ENCODE data around the gene ANKRD12. TPM values are rescaled to one million over a fixed set of nuclear protein-coding genes. Genes with fewer than 3 reads are reported as not detected.

The ANKRD12 gene
- total and polyA plus RNA-seq, 2 donors (not counting 1 experiment from before 2014, with no cell fraction given), result 8.0 to 183 TPM

- peaks cover 35% of the 10 kb centered on the region for H3K79me2 ChIP-seq (ENCODE audit: control insufficient read depth, insufficient read depth, low read length)
- H3K4me1 Mint-ChIP-seq, result peaks cover 47% of the 10 kb centered on the region
- ATAC-seq (ENCODE audit: low read depth) (peak; percentile 8), DNase-seq (no peak)
- H3K9me3 Mint-ChIP-seq (ENCODE audit: insufficient read depth), result no peaks in the 10 kb centered on the region
- H3K9me3 ChIP-seq (ENCODE audit: control extremely low read depth in 1 of 3, control insufficient read depth in 2 of 3, insufficient read depth in 1 of 3, low read length in 2 of 3), result no peaks in the 10 kb centered on the region
- TF ChIP-seq CTCF (IDR thresholded peaks at IDR 0.05) (no peak), EZH2 (IDR thresholded peaks at IDR 0.05; ENCODE audit: borderline replicate concordance, insufficient read depth, low read depth, low read length, poor library complexity, severe bottlenecking) (no peak)
- POLR2A ChIA-PET, result interaction anchor here (0.6 to 4.8 kb wide), 12 partner anchors 8 to 40 kb away, joined by 3 to 59 read pairs (median 4); partner anchors contain the start of gene NDUFV2
- peaks cover 36 to 38% of the 10 kb centered on the region in 2 donors for H3K4me1 ChIP-seq (ENCODE audit: control insufficient read depth in 2 of 2, insufficient read depth in 2 of 2, low read length in 2 of 2)
- intact Hi-C loops (cut with micrococcal nuclease), result loop anchor here (1.0 kb wide), 4 partner anchors 19 to 198 kb away; partner anchors contain the start of genes NDUFV2 and TWSG1
- H3K27me3 ChIP-seq (replicated peaks in 1 of 4; ENCODE audit: control extremely low read depth in 1 of 4, control insufficient read depth in 3 of 4, insufficient read depth in 4 of 4, low read length in 3 of 4), result no peaks in the 10 kb centered on the region
- H3K9ac ChIP-seq (ENCODE audit: low read length), result peak overlapping the region; percentile 81
- CTCF ChIA-PET, result interaction anchor here (1.0 to 4.7 kb wide), 7 partner anchors 9 to 62 kb away, joined by 3 to 23 read pairs (median 7); no protein-coding TSS in a partner anchor
- H3K27ac ChIP-seq (ENCODE audit: low read length in 2 of 2), result peak overlapping the region; percentile 89 to 97
- peak overlapping the region; percentile 99 for H3K27ac Mint-ChIP-seq
- H3K4me2 ChIP-seq (replicated peaks; ENCODE audit: low read depth, low read length, poor library complexity, severe bottlenecking), result peak overlapping the region; percentile 85
- under 1% methylated on average over 32 of the region's 33 CpGs for WGBS (ENCODE audit: insufficient coverage)
- peaks cover 8 to 25% of the 10 kb centered on the region in 2 experiments for H3K36me3 ChIP-seq (replicated peaks in 1 of 2; ENCODE audit: control extremely low read depth in 1 of 2, control insufficient read depth in 1 of 2, extremely low read depth in 1 of 2, insufficient read depth in 2 of 2, low read length in 1 of 2)
- peak overlapping the region; percentile 66 to 89 (median 78) for H3K4me3 ChIP-seq (ENCODE audit: control extremely low read depth in 1 of 5, extremely low read depth in 1 of 5, insufficient read depth in 1 of 5, low read depth in 2 of 5, low read length in 4 of 5)
- peak overlapping the region; percentile 99 for H3K4me3 Mint-ChIP-seq
- H4K20me1 ChIP-seq (ENCODE audit: control insufficient read depth, insufficient read depth, low read length, poor library complexity, severe bottlenecking), result peaks cover 12% of the 10 kb centered on the region
- peak overlapping the region; percentile 86 for H2AFZ ChIP-seq (ENCODE audit: insufficient read depth, low read depth, low read length, poor library complexity, severe bottlenecking)
- no peaks in the 10 kb centered on the region for H3K27me3 Mint-ChIP-seq
Observed at GRCh38 chr18:9135912-9136314, 668 bp upstream of the ANKRD12 start.

Measured in B cell (primary cell).